GM12892 (cell line): ENCODE results near the gene GLCE.

Experiments
- DNase-seq: peaks from one replicate; pipeline ENCODE4 v3.0.0; 2011; ENCODE audit not compliant: insufficient read length
- FAIRE-seq: peaks from 2 replicates; lab custom pipeline; 2011; peaks lifted over from hg19 to GRCh38; lab: Jason Lieb, UNC
- POLR2A ChIP-seq: IDR thresholded peaks from 2 replicates; pipeline ENCODE4 v1.6.1; 2011; ENCODE audit warnings: low read depth, low read length, control low read depth
- POLR2AphosphoS5 ChIP-seq: IDR thresholded peaks from 2 replicates; pipeline ENCODE4 v1.6.1; 2011; ENCODE audit warnings: low read depth, low read length, control low read depth
- TAF1 ChIP-seq: IDR thresholded peaks from 2 replicates; pipeline ENCODE4 v1.6.1; 2011; ENCODE audit warnings: low read depth, mild to moderate bottlenecking, control low read depth, low read length, borderline replicate concordance

Gene GLCE

GRCh38 chr15:69126054-69126469, 34.4 kb upstream of the GLCE start:
- no peak for FAIRE-seq
- no peak for DNase-seq
- no peak for TF ChIP-seq POLR2AphosphoS5
- TF ChIP-seq TAF1 = no peak
- no peak for TF ChIP-seq POLR2A

- TF ChIP-seq POLR2A = no peak
- no peak for TF ChIP-seq TAF1
- no peak for TF ChIP-seq POLR2AphosphoS5
- no peak for DNase-seq
- FAIRE-seq = no peak
These were observed 33.1 kb upstream of the GLCE start for GRCh38 chr15:69127306-69127705.

- no peak for TF ChIP-seq TAF1
- TF ChIP-seq POLR2AphosphoS5 = no peak
- no peak for TF ChIP-seq POLR2A
- DNase-seq (no peak), FAIRE-seq (no peak)
These were observed 31.6 kb upstream of the GLCE start for GRCh38 chr15:69128667-69129311.

- TF ChIP-seq POLR2A (no peak), TAF1 (no peak), POLR2AphosphoS5 (no peak)
- DNase-seq = no peak
- FAIRE-seq = no peak
These were observed 28.8 kb upstream of the GLCE start for GRCh38 chr15:69131362-69132220.

- FAIRE-seq = no peak
These were observed 28.0 kb upstream of the GLCE start for GRCh38 chr15:69132430-69132829.

GRCh38 chr15:69132977-69133861, 27.2 kb upstream of the GLCE start:
- TF ChIP-seq TAF1 = no peak
- TF ChIP-seq POLR2AphosphoS5 = no peak
- no peak for TF ChIP-seq POLR2A
- DNase-seq (no peak), FAIRE-seq (no peak)

More at GRCh38 chr15:69132430-69132829, 28.0 kb upstream of the GLCE start:
- no peak for DNase-seq
- TF ChIP-seq POLR2AphosphoS5 (no peak), POLR2A (no peak), TAF1 (no peak)

GRCh38 chr15:69133862-69134519, 26.4 kb upstream of the GLCE start:
- no peak for FAIRE-seq
- TF ChIP-seq TAF1 = no peak
- TF ChIP-seq POLR2A = no peak
- TF ChIP-seq POLR2AphosphoS5 = no peak
- DNase-seq = no peak

- FAIRE-seq (no peak), DNase-seq (no peak)
- no peak for TF ChIP-seq TAF1
- TF ChIP-seq POLR2AphosphoS5 = no peak
- TF ChIP-seq POLR2A = no peak
These were observed 25.6 kb upstream of the GLCE start for GRCh38 chr15:69134791-69135190.

- no peak for TF ChIP-seq POLR2AphosphoS5
- no peak for TF ChIP-seq POLR2A
- TF ChIP-seq TAF1 = no peak
- no peak for FAIRE-seq
- DNase-seq = no peak
These were observed 24.9 kb upstream of the GLCE start for GRCh38 chr15:69135499-69135898.

GRCh38 chr15:69138963-69139362, 21.5 kb upstream of the GLCE start:
- FAIRE-seq (no peak), DNase-seq (no peak)
- TF ChIP-seq TAF1 (no peak), POLR2A (no peak), POLR2AphosphoS5 (no peak)

- TF ChIP-seq POLR2A = no peak
- no peak for TF ChIP-seq POLR2AphosphoS5
- TF ChIP-seq TAF1 = no peak
- FAIRE-seq (no peak), DNase-seq (no peak)
These were observed 20.1 kb upstream of the GLCE start for GRCh38 chr15:69140306-69140705.
